Activated naive CD8-positive, alpha-beta T cell treated with anti-CD3 and anti-CD28 coated beads, Interleukin-2, amount 50 U/mL, for 24 hours (primary cell): Measurements from ENCODE around the gene IRF2BPL.

Experiments
- ATAC-seq: fragments of 150-1000 bp; cut with Tn5 transposase; one replicate; pipeline ENCODE4 v1.10.0; 2021
- DNase-seq: peaks from one replicate; pipeline ENCODE4 v3.0.0; 2021
- H3K27ac Mint-ChIP-seq: one replicate; pipeline ENCODE4 v1.8.0; 2021; ENCODE audit warnings: mild to moderate bottlenecking, mixed read lengths
- H3K27me3 Mint-ChIP-seq: one replicate; pipeline ENCODE4 v1.8.0; 2021; ENCODE audit warnings: mixed read lengths
- H3K36me3 Mint-ChIP-seq: one replicate; pipeline ENCODE4 v1.8.0; 2021; ENCODE audit warnings: low read depth, mixed read lengths
- H3K4me1 Mint-ChIP-seq: one replicate; pipeline ENCODE4 v1.8.0; 2021; ENCODE audit warnings: mixed read lengths
- H3K4me3 Mint-ChIP-seq: one replicate; pipeline ENCODE4 v1.8.0; 2021; ENCODE audit warnings: mild to moderate bottlenecking, moderate library complexity, mixed read lengths
- H3K9me3 Mint-ChIP-seq: one replicate; pipeline ENCODE4 v1.8.0; 2021; ENCODE audit warnings: mixed read lengths

IRF2BPL gene

DNA sequence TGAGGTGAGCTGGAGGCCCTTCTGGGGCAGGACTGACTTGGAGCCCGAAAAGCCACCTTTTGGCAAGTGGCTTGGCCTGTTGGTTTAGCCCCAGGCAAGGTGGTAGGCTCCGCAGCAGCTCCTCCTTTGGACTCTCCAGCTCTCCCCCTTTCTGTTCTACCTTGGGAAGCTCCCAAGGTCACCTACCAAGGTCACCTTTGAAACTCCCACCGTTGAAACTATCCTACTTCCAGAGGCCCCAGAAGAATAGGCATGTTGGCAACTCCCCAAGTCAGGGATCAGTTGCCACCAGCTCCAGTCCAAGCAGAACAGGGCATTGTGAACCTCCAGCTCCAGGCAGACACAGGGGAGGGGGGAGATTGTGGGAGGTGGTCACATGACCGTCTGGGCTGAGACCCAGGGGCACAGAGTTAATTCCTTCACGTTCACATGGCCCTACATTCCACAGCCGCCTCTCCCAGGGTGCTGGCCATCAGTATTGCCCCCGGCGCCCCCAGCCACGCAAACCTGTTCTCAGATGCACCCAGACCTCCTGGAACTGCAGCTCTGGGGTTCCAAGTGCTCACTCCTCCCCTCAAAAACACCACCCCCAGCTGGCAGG is 14.4 kb downstream of the IRF2BPL start:
- H3K4me1 Mint-ChIP-seq: peaks cover 4% of the 10 kb centered on the region
- no peaks in the 10 kb centered on the region for H3K36me3 Mint-ChIP-seq
- H3K4me3 Mint-ChIP-seq: no peak overlapping the region
- no peaks in the 10 kb centered on the region for H3K27me3 Mint-ChIP-seq
- DNase-seq (no peak), ATAC-seq (no peak)
- no peaks in the 10 kb centered on the region for H3K9me3 Mint-ChIP-seq
- H3K27ac Mint-ChIP-seq: no peak overlapping the region

DNA sequence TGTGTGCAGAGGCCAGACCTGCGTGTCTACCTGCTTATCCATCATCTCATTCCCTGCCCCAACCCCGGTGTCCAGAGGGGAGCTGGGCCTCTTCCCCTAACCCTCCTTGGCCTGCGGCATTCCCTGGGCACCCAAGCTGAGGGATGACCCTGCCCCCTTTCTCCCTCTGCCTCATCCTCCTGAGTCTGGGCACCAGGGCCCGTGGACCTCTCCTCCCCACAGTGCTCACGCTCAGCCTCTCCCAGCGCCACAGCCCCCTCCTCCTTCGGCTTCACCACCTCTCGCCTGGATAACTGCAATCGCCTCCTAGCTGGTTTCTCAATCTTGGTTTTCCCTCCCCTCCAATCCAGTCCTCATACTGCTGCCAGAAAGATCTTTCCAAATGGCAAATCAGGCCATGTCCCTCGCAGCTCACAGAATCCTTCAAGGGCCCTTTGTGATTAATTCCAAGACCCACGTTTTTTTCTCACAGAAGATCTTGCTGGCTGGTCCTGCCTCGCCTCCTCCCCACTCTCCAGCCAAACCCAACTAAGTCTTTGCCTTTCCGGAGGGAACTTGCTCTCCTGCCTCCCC is 16.2 kb downstream of the IRF2BPL start:
- Mint-ChIP-seq H3K4me3 (no peak overlapping the region), H3K4me1 (peaks cover 4% of the 10 kb centered on the region), H3K27ac (no peak overlapping the region), H3K36me3 (no peaks in the 10 kb centered on the region), H3K27me3 (no peaks in the 10 kb centered on the region), H3K9me3 (no peaks in the 10 kb centered on the region)
- DNase-seq (no peak), ATAC-seq (no peak)

DNA sequence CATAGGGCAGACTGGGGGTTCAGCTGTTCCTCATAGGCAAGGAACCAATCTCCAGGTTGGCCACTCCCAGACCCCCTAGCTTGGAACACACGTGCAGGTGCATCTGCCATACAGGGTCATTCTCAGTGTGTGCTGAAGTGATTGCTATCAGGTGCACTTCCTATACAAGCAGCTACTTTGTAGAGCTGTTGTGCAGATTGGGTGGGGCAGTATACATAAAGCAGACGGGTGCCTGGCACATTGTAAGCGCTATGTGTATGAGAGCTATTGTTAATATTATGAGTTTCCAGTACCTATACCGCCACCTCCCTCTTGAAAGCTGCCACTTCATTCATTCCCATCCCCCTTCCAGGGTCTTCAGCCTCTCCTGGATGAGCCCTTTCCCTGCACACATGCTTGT is 17.3 kb downstream of the IRF2BPL start:
- Mint-ChIP-seq H3K27ac (no peak overlapping the region), H3K9me3 (no peaks in the 10 kb centered on the region), H3K27me3 (no peaks in the 10 kb centered on the region), H3K4me3 (no peak overlapping the region), H3K4me1 (peaks cover 4% of the 10 kb centered on the region), H3K36me3 (no peaks in the 10 kb centered on the region)
- no peak for ATAC-seq
- DNase-seq: no peak

DNA sequence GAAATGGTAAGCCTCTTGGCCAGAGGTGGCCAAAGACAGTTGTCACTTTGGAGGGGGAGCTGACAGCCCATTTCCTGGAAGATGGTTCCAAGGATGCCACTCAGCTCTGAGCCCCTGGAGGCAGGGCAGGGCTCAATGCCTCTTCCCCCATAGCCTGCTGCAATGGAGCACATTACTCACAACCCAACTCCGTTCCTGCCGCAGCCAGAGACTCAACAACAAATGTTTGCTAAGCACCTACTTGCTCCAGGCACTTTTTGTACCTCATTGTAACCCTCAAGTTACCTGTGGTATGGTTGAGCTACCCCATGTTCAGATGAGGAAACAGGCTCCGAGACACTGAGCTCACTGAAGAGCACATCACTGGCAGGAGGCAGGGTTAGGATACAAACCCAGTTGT is 19.5 kb downstream of the IRF2BPL start:
- H3K36me3 Mint-ChIP-seq: no peaks in the 10 kb centered on the region
- ATAC-seq: no peak
- peaks cover 6% of the 10 kb centered on the region for H3K4me1 Mint-ChIP-seq
- no peak overlapping the region for H3K4me3 Mint-ChIP-seq
- no peak for DNase-seq
- H3K9me3 Mint-ChIP-seq: no peaks in the 10 kb centered on the region
- H3K27ac Mint-ChIP-seq: no peak overlapping the region
- no peaks in the 10 kb centered on the region for H3K27me3 Mint-ChIP-seq

DNA sequence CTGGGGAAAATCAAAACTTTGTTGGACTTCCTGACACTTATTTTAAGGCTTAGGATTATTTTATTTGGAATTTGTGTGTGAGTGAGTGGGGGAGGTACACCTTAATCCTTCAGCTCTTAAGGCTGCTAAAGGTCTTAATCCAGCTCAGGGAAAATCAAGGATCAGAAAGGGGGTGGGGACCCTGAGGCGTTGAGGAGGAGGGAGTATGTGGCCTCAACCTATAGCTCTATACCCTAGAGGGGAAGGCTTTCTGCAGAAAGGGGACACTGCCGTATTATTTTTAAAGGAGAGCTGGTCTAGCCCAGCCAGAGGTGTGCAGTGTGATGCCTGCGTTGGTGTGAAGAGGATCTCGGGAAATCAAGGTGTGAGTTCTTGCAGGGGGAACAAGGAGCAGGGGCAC is 20.0 kb downstream of the IRF2BPL start:
- peaks cover 6% of the 10 kb centered on the region for H3K4me1 Mint-ChIP-seq
- H3K4me3 Mint-ChIP-seq: no peak overlapping the region
- no peaks in the 10 kb centered on the region for H3K27me3 Mint-ChIP-seq
- DNase-seq: no peak
- no peak for ATAC-seq
- H3K27ac Mint-ChIP-seq: no peak overlapping the region
- H3K9me3 Mint-ChIP-seq: no peaks in the 10 kb centered on the region
- no peaks in the 10 kb centered on the region for H3K36me3 Mint-ChIP-seq

DNA sequence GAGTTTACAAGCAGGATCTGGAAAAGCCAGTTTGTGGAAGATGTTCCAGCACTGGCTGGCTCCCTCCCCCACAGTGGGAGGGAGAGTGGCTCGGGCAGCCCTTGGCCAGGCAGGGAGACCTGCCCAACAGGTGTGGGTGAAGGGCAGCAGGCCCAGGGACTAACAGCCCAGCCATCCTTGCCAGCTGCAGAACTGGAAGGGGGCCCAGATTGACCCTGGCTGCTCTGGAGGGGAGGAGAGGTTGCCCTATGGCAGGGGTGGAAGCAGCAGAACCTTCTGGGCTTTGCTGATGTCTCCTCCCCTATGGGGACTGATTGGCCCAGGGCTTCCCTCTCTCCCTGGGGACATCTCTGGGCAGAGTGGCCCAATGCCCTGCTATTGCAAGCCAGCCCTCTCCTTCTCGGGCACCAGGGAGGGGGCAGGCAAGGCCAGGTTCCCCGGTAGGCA is 20.5 kb downstream of the IRF2BPL start:
- no peaks in the 10 kb centered on the region for H3K27me3 Mint-ChIP-seq
- H3K4me3 Mint-ChIP-seq: no peak overlapping the region
- H3K27ac Mint-ChIP-seq: no peak overlapping the region
- H3K36me3 Mint-ChIP-seq: no peaks in the 10 kb centered on the region
- H3K4me1 Mint-ChIP-seq: peaks cover 6% of the 10 kb centered on the region
- H3K9me3 Mint-ChIP-seq: no peaks in the 10 kb centered on the region
- DNase-seq (no peak), ATAC-seq (no peak)

DNA sequence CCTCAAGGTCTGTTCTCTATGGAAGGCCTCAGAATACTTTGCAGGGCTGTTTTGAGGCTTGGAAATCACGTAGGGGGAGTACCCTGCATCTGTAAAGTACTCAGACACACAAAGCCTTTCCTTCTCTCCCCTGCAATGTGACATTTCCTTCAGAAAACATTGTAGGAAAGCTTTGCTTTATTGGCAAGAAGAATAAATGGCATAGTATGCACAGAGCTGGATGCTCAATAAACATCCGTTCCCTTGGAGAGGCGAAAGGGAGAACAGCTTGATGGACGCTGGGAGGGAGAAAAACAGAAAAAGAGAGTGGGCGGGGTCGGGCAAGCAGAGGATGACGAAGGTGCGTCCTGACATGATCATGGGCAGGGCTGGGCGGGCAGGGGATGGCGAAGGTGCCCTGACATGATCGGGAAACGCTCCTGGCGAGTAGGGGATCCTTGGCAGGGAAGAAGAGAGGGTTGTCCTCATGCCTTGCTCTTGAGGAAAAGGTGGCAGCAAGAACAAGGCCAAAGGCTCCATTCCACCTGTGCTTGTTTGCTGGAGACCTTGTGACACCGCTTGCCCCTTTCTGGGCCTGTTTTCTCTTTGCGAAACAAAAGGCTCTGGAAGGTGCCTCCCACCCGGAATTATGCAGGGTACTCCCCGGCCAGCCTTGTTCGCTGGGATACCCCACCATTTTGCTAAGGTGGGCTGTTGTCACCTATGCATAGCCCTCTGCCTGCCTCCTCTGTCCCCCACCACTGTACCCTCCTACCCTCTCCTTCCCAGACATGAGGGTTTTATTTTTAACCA is 21.1 kb downstream of the IRF2BPL start:
- DNase-seq (no peak), ATAC-seq (no peak)
- Mint-ChIP-seq H3K4me1 (peaks cover 6% of the 10 kb centered on the region), H3K4me3 (no peak overlapping the region), H3K36me3 (no peaks in the 10 kb centered on the region), H3K9me3 (no peaks in the 10 kb centered on the region), H3K27ac (no peak overlapping the region), H3K27me3 (no peaks in the 10 kb centered on the region)

DNA sequence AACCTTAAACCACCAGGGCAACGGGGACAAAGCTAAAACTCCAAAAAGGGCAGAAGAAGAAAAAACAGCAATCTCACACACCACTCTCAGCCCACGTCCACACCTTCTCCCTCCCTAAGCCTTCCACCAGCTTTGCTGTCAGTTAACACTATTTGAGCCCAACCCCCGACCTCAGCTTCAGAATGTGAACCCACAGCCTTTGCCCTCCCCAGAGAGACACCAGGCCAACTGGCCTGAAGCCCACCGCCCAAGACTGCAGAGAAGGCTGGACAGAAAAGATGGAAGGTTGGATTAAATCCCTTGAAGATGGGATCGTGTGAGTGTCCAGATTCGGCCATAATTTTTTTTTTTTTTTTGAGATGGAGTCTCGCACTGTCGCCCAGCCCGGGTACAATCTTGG is 22.4 kb downstream of the IRF2BPL start:
- DNase-seq: no peak
- Mint-ChIP-seq H3K4me3 (no peak overlapping the region), H3K27me3 (no peaks in the 10 kb centered on the region), H3K9me3 (no peaks in the 10 kb centered on the region), H3K4me1 (peaks cover 4% of the 10 kb centered on the region), H3K36me3 (no peaks in the 10 kb centered on the region), H3K27ac (no peak overlapping the region)
- ATAC-seq: no peak

DNA sequence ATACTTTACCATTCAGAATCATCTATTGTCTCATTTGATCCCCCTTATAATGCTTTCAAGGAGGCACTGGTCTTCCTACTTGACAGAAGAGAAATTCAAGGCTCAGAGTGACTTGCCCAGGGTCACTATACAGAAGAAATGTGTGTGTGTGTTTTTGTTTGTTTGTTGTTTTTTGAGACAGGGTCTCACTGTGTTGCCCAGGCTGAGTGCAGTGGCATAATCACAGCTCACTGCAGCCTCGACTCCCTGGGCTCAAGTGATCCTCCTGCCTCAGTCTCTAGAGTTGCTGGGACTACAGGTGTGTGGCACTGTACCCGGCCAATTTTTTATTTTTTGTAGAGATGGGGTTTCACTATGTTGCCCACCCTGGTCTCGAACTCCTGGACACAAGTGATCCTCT is 22.9 kb downstream of the IRF2BPL start:
- H3K4me3 Mint-ChIP-seq: no peak overlapping the region
- DNase-seq: no peak
- no peak for ATAC-seq
- no peak overlapping the region for H3K27ac Mint-ChIP-seq
- H3K4me1 Mint-ChIP-seq: peaks cover 9% of the 10 kb centered on the region
- peaks cover 2% of the 10 kb centered on the region for H3K27me3 Mint-ChIP-seq
- H3K9me3 Mint-ChIP-seq: no peaks in the 10 kb centered on the region
- H3K36me3 Mint-ChIP-seq: no peaks in the 10 kb centered on the region

DNA sequence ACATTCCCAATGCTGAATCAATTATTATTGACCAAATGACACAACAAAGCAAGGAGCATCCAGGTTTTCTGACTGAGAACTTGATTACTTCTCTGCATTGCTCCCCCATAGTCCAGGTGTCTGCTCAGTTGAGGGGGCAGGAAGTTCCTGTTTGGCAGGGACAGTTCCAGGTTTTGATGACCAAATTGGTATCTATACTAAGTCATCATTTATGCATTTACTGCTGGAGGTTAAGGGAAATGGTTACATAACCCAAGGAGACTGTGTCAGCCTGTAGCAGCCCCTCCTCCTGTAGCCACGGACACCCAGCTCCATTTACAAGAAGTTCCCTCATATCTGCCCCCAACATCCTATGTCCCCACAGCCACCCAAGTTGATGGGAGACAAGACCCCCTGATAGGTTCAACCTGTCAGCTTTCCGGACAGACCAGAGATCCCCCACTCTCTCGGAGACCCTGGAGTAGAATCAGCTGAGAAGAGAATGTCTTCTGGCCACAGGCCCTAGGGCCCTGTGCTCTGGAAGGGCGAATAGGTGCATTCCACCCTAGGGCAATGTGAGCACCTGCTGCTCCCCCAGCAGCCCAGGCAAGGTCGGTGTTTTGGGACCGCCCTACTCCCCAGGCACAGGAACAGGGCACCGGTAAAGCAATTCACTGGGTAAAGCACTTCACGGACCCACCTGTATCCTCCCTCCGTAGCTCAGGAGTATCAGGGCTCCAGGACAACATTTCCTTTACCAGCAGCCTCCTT is 23.6 kb downstream of the IRF2BPL start:
- no peak overlapping the region for H3K4me3 Mint-ChIP-seq
- H3K4me1 Mint-ChIP-seq: peaks cover 14% of the 10 kb centered on the region
- no peak overlapping the region for H3K27ac Mint-ChIP-seq
- H3K36me3 Mint-ChIP-seq: no peaks in the 10 kb centered on the region
- DNase-seq (no peak), ATAC-seq (no peak)
- H3K27me3 Mint-ChIP-seq: peaks cover 3% of the 10 kb centered on the region
- H3K9me3 Mint-ChIP-seq: no peaks in the 10 kb centered on the region

DNA sequence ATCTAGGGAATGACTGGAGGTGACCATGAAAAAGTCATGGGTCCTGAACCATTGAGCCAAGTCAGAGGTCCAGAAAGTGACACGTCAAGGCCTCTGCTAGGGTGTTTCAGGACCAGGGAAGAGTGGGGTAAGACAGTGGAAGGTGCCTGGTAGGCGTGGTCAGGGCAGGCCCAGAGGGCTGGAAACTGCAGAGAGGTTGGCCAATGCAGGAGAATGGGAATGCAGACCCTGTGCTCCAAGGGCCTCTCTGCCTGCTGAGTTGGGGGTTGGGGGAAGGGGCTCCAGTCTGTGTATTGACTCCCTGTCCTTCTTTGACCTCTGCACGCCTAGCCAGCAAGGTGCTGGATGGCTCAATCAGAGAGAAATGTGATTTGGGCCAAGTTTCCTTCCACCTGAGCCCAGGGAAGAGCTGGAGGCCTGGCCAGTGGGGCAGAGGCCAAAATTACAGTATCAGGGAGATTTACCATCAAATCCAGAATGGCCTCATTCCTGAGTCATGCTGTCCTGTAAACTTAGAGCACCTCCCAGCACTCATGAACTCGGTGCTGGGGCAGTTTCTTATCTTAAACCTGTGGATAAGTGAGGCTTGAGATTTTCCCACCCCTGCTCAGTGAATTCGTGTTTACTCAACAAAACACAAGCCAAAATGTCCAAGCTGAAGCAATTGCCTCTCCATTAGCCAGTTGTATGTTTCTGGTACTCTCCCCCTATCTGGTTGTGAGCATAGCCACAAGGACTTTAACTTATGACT is 24.4 kb downstream of the IRF2BPL start:
- ATAC-seq: no peak
- Mint-ChIP-seq H3K9me3 (no peaks in the 10 kb centered on the region), H3K4me3 (no peak overlapping the region), H3K4me1 (peaks cover 16% of the 10 kb centered on the region), H3K27me3 (peaks cover 3% of the 10 kb centered on the region), H3K27ac (no peak overlapping the region), H3K36me3 (no peaks in the 10 kb centered on the region)
- DNase-seq: no peak

DNA sequence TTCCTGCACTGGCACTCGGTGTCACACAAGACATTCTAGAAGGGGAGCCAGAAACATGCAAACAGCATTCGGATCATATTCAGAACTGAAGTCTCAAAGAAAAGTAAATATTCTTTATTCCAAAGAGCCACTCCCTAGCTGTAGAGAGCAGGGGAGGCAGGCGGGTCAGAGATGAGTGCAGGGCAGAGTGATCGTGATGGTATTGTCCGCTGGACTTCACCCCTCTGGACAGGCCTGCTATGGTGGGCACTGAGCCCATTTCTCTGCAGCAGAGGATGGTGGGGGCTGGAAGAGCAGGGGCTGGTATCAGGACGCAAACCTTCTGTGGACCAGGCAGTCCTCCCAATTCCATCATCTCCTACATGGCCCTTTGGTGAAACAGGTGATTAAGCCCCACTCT is 25.6 kb downstream of the IRF2BPL start:
- no peaks in the 10 kb centered on the region for H3K9me3 Mint-ChIP-seq
- DNase-seq (no peak), ATAC-seq (no peak)
- peaks cover 3% of the 10 kb centered on the region for H3K27me3 Mint-ChIP-seq
- no peak overlapping the region for H3K4me3 Mint-ChIP-seq
- H3K36me3 Mint-ChIP-seq: no peaks in the 10 kb centered on the region
- H3K27ac Mint-ChIP-seq: no peak overlapping the region
- H3K4me1 Mint-ChIP-seq: peaks cover 16% of the 10 kb centered on the region

DNA sequence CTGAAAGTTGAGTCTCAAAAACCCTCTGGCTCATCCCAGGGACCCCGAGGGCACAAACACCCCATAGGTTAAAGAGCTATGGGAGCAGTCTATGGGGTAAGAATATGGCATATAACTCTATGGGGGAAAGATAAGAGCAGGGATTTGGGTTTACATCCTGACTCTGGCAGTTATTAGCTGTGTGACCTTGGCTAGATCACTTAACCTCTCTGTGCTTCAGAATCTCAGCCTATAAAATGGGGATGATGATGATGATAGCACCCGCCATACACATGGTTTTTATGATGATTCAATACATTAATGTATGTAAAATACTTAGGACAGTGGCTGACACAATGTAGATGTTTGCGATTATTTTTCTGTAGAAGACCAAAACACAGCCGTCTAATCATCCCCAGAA is 26.2 kb downstream of the IRF2BPL start:
- peaks cover 16% of the 10 kb centered on the region for H3K4me1 Mint-ChIP-seq
- DNase-seq: no peak
- H3K9me3 Mint-ChIP-seq: no peaks in the 10 kb centered on the region
- H3K27ac Mint-ChIP-seq: no peak overlapping the region
- H3K27me3 Mint-ChIP-seq: peaks cover 3% of the 10 kb centered on the region
- ATAC-seq: no peak
- no peaks in the 10 kb centered on the region for H3K36me3 Mint-ChIP-seq
- no peak overlapping the region for H3K4me3 Mint-ChIP-seq
